ENCODE measurements around the gene OSBPL8.

DNA sequence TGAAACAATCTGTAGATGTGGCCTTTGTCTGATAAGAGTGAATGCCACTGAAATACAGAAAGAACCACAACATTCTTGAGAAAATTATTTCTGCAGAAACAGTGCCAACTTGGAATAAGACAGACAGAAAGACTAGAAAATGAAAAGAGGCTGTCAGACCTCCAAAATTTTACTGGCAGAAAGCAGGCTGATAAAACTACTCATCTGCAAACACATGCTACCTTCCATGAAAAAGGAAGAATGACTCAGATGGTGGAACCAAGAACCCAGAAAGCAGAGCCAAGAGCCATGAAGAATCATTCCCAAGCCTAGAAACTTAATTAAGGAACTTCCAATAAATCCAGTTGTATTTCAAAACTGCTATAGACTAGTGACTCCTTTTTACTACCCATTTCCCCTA, 31.9 kb upstream of the OSBPL8 start:
- TF ChIP-seq, protein P1, sequence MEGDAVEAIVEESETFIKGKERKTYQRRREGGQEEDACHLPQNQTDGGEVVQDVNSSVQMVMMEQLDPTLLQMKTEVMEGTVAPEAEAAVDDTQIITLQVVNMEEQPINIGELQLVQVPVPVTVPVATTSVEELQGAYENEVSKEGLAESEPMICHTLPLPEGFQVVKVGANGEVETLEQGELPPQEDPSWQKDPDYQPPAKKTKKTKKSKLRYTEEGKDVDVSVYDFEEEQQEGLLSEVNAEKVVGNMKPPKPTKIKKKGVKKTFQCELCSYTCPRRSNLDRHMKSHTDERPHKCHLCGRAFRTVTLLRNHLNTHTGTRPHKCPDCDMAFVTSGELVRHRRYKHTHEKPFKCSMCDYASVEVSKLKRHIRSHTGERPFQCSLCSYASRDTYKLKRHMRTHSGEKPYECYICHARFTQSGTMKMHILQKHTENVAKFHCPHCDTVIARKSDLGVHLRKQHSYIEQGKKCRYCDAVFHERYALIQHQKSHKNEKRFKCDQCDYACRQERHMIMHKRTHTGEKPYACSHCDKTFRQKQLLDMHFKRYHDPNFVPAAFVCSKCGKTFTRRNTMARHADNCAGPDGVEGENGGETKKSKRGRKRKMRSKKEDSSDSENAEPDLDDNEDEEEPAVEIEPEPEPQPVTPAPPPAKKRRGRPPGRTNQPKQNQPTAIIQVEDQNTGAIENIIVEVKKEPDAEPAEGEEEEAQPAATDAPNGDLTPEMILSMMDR (IDR thresholded peaks at IDR 0.05): no peak
- no peak for TF ChIP-seq EZH2 (IDR thresholded peaks at IDR 0.05; ENCODE audit: borderline replicate concordance, insufficient read depth, low read depth, low read length, poor library complexity, severe bottlenecking)

All from B cell (primary cell).